Smooth muscle cell (in vitro differentiated cells): Measurements from ENCODE around the gene CACUL1. TPM values are rescaled to one million over a fixed set of nuclear protein-coding genes. Genes with fewer than 3 reads are reported as not detected.

ENCODE experiments used
- DNase-seq: peaks from one replicate; lab custom pipeline; 2025; ENCODE audit not compliant: unreplicated experiment; lab: John Stamatoyannopoulos, UW
- H2AFZ ChIP-seq: fragments of 200-600 bp; sonication (generic); 2 replicates; pipeline ENCODE4 v1.6.0; 2016; ENCODE audit warnings: antibody characterized with exemption, low read depth, mild to moderate bottlenecking
- H3F3A ChIP-seq: fragments of 200-600 bp; sonication (generic); 2 replicates; pipeline ENCODE4 v1.6.0; 2017; ENCODE audit warnings: antibody characterized with exemption, low read depth
- H3K27ac ChIP-seq: fragments of 200-600 bp; sonication (generic); 2 replicates; pipeline ENCODE4 v1.5.1; 2016; ENCODE audit warnings: low read depth, mild to moderate bottlenecking
- H3K27me3 ChIP-seq: fragments of 200-600 bp; sonication (generic); 2 replicates; pipeline ENCODE4 v1.6.1; 2016; ENCODE audit warnings: low read depth, mild to moderate bottlenecking
- H3K36me3 ChIP-seq: fragments of 200-600 bp; sonication (generic); 2 replicates; pipeline ENCODE4 v1.5.1; 2016; ENCODE audit warnings: low read depth
- H3K4me1 ChIP-seq: fragments of 200-600 bp; sonication (generic); 2 replicates; pipeline ENCODE4 v1.5.1; 2016; ENCODE audit warnings: low read depth
- H3K4me2 ChIP-seq: fragments of 200-600 bp; sonication (generic); 2 replicates; pipeline ENCODE4 v1.6.0; 2016; ENCODE audit warnings: mild to moderate bottlenecking
- H3K4me3 ChIP-seq: fragments of 200-600 bp; sonication (generic); 2 replicates; pipeline ENCODE4 v1.5.1; 2016; ENCODE audit warnings: mild to moderate bottlenecking
- H3K79me2 ChIP-seq: fragments of 200-600 bp; sonication (generic); 2 replicates; pipeline ENCODE4 v1.6.0; 2016; ENCODE audit warnings: low read depth, mild to moderate bottlenecking
- H3K9ac ChIP-seq: fragments of 200-600 bp; sonication (generic); 2 replicates; pipeline ENCODE4 v1.6.0; 2016; ENCODE audit warnings: low read depth
- H3K9me3 ChIP-seq: fragments of 200-600 bp; sonication (generic); replicated peaks from 2 replicates; pipeline ENCODE4 v1.5.1; 2016; ENCODE audit warnings: low read depth
- H4K20me1 ChIP-seq: fragments of 200-600 bp; sonication (generic); 2 replicates; pipeline ENCODE4 v1.6.0; 2016; ENCODE audit warnings: low read depth
- WGBS: methylation state at CpG from one replicate; pipeline ENCODE4 v1.1.7; 2016; ENCODE audit warnings: low lambda C conversion rate; 5-methylcytosine and 5-hydroxymethylcytosine counted together
- polyA plus RNA-seq: library from polyadenylated mRNA; unstranded; fragments of >200 nt; fragmentation: Nextera tagmentation; extraction: Ambion mirVana; gene quantifications from 2 replicates; pipeline ENCODE4 v1.2.1, GENCODE V29; 2016
- total RNA-seq: library from RNA; depleted of rRNA; stranded (reverse); fragments of >200 nt; gene quantifications from 2 replicates; pipeline ENCODE4 v1.2.3, GENCODE V29; 2014
- TF ChIP-seq, protein P1 (sequence below): fragments of 200-600 bp; sonication (generic); IDR thresholded peaks from 2 replicates; pipeline ENCODE4 v1.5.1; 2017; ENCODE audit warnings: borderline replicate concordance, mild to moderate bottlenecking, antibody characterized with exemption; ENCODE audit not compliant: insufficient read depth, poor library complexity, severe bottlenecking

The CACUL1 gene
- total and polyA plus RNA-seq, 2 experiments from 2014 or later, result 24.8 to 25.6 TPM

DNA sequence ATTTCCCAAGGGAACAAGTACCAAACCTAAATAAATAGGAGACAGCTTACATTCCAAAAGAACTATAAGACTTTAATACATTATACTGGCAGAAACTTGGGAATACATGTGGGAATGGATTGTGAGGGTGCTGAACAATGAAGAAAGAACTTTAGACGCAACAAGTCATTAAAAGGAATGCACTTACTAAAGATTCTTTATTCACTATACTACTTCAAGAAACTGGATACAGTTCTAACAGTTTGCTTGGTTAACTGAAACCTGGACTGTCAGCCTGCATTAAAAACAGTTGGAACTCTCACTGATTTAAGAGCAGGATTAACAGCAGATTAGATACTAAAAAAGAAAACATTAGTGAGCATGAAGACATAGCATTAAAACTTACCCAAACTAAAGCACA is 12.0 kb downstream of the CACUL1 start:
- no peaks in the 10 kb centered on the region for H3K9me3 ChIP-seq
- no peaks in the 10 kb centered on the region for H3K4me1 ChIP-seq
- H3K27ac ChIP-seq, result no peak overlapping the region
- H3K4me3 ChIP-seq, result no peak overlapping the region
- no peak overlapping the region for H2AFZ ChIP-seq
- no peaks in the 10 kb centered on the region for H3F3A ChIP-seq
- H3K79me2 ChIP-seq, result peaks cover 97% of the 10 kb centered on the region
- H3K27me3 ChIP-seq, result no peaks in the 10 kb centered on the region
- H3K9ac ChIP-seq, result no peak overlapping the region
- peaks cover 100% of the 10 kb centered on the region for H4K20me1 ChIP-seq
- WGBS, result 41% methylated on average over 1 of the region's 1 CpG
- DNase-seq, result no peak
- no peak overlapping the region for H3K4me2 ChIP-seq
- H3K36me3 ChIP-seq, result no peaks in the 10 kb centered on the region
- TF ChIP-seq, protein P1, sequence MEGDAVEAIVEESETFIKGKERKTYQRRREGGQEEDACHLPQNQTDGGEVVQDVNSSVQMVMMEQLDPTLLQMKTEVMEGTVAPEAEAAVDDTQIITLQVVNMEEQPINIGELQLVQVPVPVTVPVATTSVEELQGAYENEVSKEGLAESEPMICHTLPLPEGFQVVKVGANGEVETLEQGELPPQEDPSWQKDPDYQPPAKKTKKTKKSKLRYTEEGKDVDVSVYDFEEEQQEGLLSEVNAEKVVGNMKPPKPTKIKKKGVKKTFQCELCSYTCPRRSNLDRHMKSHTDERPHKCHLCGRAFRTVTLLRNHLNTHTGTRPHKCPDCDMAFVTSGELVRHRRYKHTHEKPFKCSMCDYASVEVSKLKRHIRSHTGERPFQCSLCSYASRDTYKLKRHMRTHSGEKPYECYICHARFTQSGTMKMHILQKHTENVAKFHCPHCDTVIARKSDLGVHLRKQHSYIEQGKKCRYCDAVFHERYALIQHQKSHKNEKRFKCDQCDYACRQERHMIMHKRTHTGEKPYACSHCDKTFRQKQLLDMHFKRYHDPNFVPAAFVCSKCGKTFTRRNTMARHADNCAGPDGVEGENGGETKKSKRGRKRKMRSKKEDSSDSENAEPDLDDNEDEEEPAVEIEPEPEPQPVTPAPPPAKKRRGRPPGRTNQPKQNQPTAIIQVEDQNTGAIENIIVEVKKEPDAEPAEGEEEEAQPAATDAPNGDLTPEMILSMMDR, result no peak

DNA sequence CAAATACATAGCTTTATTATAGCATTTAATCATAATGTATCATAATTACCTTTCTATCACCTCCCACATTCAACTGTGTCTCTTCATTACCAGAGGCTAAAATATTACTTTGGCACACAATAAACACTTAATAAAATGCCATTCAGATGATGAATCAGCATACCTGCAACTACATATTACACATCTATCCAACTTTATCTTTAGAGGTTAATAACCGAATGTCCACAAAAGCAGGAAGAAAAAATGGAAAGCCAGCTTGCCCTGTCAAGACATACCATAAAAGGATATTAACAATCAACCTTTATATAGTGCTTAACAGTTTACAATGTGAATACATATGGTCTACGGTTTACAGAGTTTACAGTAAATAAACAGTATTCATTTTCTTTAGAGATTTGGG is 12.7 kb downstream of the CACUL1 start:
- no peaks in the 10 kb centered on the region for H3K36me3 ChIP-seq
- TF ChIP-seq, protein P1, result no peak
- no peak overlapping the region for H3K27ac ChIP-seq
- no peak overlapping the region for H2AFZ ChIP-seq
- peaks cover 97% of the 10 kb centered on the region for H3K79me2 ChIP-seq
- no peaks in the 10 kb centered on the region for H3K27me3 ChIP-seq
- peaks cover 100% of the 10 kb centered on the region for H4K20me1 ChIP-seq
- H3K9me3 ChIP-seq, result no peaks in the 10 kb centered on the region
- no peaks in the 10 kb centered on the region for H3K4me1 ChIP-seq
- H3K4me3 ChIP-seq, result no peak overlapping the region
- no peak for DNase-seq
- 60% methylated on average over 2 of the region's 2 CpGs for WGBS
- H3K4me2 ChIP-seq, result no peak overlapping the region
- H3K9ac ChIP-seq, result no peak overlapping the region
- H3F3A ChIP-seq, result no peaks in the 10 kb centered on the region

GRCh38 chr10:118738406-118738805 is 16.4 kb downstream of the CACUL1 start:
- Histone ChIP-seq H2AFZ (no peak overlapping the region), H4K20me1 (peaks cover 100% of the 10 kb centered on the region), H3K27ac (no peak overlapping the region), H3F3A (no peaks in the 10 kb centered on the region), H3K27me3 (no peaks in the 10 kb centered on the region), H3K79me2 (peaks cover 98% of the 10 kb centered on the region), H3K4me1 (no peaks in the 10 kb centered on the region), H3K4me2 (no peak overlapping the region), H3K36me3 (no peaks in the 10 kb centered on the region), H3K9me3 (no peaks in the 10 kb centered on the region), H3K9ac (no peak overlapping the region), H3K4me3 (no peak overlapping the region)
- no peak for DNase-seq
- 100% methylated on average over 2 of the region's 2 CpGs for WGBS
- TF ChIP-seq, protein P1, result no peak

DNA sequence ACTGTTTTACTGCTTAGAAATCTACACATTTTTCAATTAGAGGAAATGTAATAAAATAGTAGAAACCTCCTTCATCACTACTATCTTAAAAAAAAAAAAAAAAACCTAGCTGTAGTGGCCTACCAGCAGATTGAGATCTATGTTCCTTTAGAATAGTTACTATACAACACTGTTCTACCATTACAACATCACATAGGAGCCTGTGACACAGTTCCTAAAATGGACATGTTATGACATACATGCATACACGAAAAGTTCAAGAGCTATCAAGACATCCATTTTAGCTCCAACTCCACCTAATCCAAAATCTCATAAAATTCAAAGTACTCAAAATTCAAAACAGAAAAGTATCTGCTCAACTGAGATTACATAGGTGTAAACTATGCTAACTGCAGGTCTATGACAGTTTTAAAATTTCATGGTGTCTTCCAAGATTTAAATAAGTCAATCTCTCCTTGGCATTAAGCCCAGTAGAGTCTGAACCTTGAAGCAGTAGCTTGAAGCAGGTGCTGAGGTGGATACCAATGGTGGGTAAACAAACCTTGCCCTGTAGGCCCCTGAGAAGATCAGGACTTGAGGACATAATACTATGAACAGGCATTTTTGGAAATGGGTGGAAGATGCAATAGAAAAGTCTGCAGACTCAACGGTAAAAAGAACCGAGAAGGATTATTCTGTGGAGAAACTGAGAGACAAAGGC is 17.0 kb downstream of the CACUL1 start:
- Histone ChIP-seq H3K9ac (no peak overlapping the region), H3K79me2 (peaks cover 98% of the 10 kb centered on the region), H3K4me1 (no peaks in the 10 kb centered on the region), H2AFZ (no peak overlapping the region), H3K27me3 (no peaks in the 10 kb centered on the region), H3K9me3 (no peaks in the 10 kb centered on the region), H3K4me3 (no peak overlapping the region), H3K36me3 (no peaks in the 10 kb centered on the region), H4K20me1 (peaks cover 100% of the 10 kb centered on the region), H3K27ac (no peak overlapping the region), H3K4me2 (no peak overlapping the region), H3F3A (no peaks in the 10 kb centered on the region)
- 93% methylated on average over 3 of the region's 3 CpGs for WGBS
- no peak for DNase-seq
- TF ChIP-seq, protein P1, result no peak
